HCT116 (cell line): Measurements from ENCODE around the gene FOXF2.

Experiments used
- ATF3 ChIP-seq: IDR thresholded peaks from 2 replicates; pipeline ENCODE4 v1.6.1; 2012
- CEBPB ChIP-seq: IDR thresholded peaks from 2 replicates; pipeline ENCODE4 v1.6.1; 2012; ENCODE audit warnings: low read depth
- EZH2 ChIP-seq: fragments of 200-600 bp; sonication (generic); IDR thresholded peaks from 2 replicates; pipeline ENCODE4 v1.6.1; 2017; ENCODE audit warnings: antibody characterized with exemption, mixed run types
- POLR2A ChIP-seq: IDR thresholded peaks from 2 replicates; pipeline ENCODE4 v1.7.0; 2011; ENCODE audit warnings: borderline replicate concordance; ENCODE audit not compliant: insufficient read depth, insufficient read length; ENCODE audit errors: extremely low read depth
- TF ChIP-seq, protein P1 (sequence below), 3 experiments: fragments of 200-600 bp in 1 of 3; sonication (generic) in 1 of 3; IDR thresholded peaks in 2 of 3; conservative IDR thresholded peaks in 1 of 3; 2 replicates each; pipeline ENCODE4 v1.5.1; 2012 to 2017; ENCODE audit warnings: low read depth in 2 of 3, low read length in 2 of 3, antibody characterized with exemption in 1 of 3, borderline replicate concordance in 1 of 3, control low read depth in 1 of 3, mild to moderate bottlenecking in 1 of 3, mixed read lengths in 1 of 3, mixed run types in 1 of 3, moderate library complexity in 1 of 3; ENCODE audit not compliant: insufficient read depth in 1 of 3

GRCh38 chr6:1439349-1439748 is 50.0 kb downstream of the FOXF2 start:
- no peak for TF ChIP-seq POLR2A
- no peak for TF ChIP-seq CEBPB
- TF ChIP-seq, protein P1, sequence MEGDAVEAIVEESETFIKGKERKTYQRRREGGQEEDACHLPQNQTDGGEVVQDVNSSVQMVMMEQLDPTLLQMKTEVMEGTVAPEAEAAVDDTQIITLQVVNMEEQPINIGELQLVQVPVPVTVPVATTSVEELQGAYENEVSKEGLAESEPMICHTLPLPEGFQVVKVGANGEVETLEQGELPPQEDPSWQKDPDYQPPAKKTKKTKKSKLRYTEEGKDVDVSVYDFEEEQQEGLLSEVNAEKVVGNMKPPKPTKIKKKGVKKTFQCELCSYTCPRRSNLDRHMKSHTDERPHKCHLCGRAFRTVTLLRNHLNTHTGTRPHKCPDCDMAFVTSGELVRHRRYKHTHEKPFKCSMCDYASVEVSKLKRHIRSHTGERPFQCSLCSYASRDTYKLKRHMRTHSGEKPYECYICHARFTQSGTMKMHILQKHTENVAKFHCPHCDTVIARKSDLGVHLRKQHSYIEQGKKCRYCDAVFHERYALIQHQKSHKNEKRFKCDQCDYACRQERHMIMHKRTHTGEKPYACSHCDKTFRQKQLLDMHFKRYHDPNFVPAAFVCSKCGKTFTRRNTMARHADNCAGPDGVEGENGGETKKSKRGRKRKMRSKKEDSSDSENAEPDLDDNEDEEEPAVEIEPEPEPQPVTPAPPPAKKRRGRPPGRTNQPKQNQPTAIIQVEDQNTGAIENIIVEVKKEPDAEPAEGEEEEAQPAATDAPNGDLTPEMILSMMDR (IDR thresholded peaks at IDR 0.05 in 2 of 3, conservative IDR thresholded peaks at IDR 0.05 in 1 of 3; ENCODE audit: borderline replicate concordance in 1 of 3, insufficient read depth in 1 of 3, low read depth in 2 of 3, low read length in 2 of 3) = no peak
- TF ChIP-seq ATF3 = no peak
- TF ChIP-seq EZH2 = no peak
